SK-N-SH (cell line): Measurements from ENCODE around the gene HOXB2.

ENCODE experiments used
- CTCF ChIP-seq: fragments of 200-600 bp; sonication (generic); IDR thresholded peaks from 2 replicates; pipeline ENCODE4 v1.6.1; 2017; ENCODE audit warnings: antibody characterized with exemption, mild to moderate bottlenecking, moderate library complexity
- FOSL2 ChIP-seq: IDR thresholded peaks from 2 replicates; pipeline ENCODE4 v1.4.0; 2012; ENCODE audit warnings: low read depth, mild to moderate bottlenecking, moderate library complexity, borderline replicate concordance
- NRF1 ChIP-seq: IDR thresholded peaks from 2 replicates; pipeline ENCODE4 v1.6.1; 2012; ENCODE audit warnings: low read depth, mild to moderate bottlenecking, low read length

DNA sequence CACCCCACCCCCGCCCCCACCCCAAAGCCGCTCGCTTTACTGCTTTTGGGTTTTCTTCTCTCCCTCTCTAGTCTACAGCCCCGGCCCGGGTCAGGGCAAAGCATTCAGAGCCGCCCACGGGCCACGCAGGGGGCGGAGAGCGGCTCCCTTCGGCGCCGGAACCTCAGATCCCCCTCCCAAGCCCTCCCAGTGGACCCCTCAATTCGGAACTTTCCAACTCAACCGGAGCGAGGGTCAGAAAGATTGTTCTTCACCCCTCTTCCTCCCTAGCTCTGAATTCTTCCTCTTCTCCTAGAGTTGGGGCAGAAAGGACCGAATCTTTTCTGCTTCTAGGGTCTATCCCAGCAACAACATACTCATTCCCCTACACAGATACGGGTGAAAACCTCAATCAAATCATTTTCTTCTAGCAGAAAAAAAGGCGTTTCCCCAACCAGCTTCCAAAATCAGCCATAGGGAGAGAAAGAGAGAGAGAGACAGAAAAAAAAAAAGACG is 1.0 kb downstream of the HOXB2 start:
- TF ChIP-seq NRF1 (no peak), CTCF (no peak), FOSL2 (no peak)
